ENCODE results near the gene MGAT3.
A peak's percentile ranks its signal among the peaks of the same experiment; 100 is the strongest.
"Not testable (repeated sequence)": the region's sequence is repeated elsewhere in the genome, so short reads cannot be mapped to it uniquely, and the experiment has no call there.

Gene MGAT3

GRCh38 chr22:39494471-39495120 is 37.8 kb downstream of the MGAT3 start:
- DNase-seq: no peak

DNA sequence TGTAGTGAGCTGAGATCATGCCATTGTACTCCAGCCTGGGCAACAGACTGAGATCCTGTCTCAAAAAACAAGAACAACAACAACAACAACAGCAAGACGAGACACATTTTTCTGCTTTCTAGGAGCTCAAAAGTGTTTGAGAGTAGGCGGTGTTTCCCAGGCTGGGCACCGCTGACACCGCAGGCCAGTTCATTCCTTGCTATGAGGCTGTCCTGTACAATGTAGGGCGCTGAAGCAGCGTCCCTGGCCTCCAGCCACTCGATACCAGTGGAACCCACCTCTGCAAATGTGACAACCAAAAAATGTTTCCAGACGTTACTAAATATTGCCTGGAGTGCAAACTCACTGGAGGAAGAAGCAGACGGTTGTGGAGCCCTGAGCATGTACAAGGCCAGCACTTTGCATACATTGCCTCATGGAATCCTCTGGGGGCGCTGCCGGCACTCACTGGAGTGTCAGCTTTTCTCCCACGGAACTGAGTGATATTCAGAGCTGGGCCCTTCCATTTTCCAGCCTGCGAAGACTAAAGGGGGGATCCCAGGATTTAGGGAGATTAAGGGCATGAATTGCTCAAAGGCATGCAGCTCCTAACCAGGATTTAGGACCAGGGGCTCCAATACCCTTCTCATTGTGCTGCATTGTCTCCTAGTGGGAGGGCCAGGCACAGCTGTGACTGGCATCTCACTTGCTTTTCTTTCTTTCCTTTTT is 39.5 kb downstream of the MGAT3 start:
- DNase-seq: peak; percentile 38

DNA sequence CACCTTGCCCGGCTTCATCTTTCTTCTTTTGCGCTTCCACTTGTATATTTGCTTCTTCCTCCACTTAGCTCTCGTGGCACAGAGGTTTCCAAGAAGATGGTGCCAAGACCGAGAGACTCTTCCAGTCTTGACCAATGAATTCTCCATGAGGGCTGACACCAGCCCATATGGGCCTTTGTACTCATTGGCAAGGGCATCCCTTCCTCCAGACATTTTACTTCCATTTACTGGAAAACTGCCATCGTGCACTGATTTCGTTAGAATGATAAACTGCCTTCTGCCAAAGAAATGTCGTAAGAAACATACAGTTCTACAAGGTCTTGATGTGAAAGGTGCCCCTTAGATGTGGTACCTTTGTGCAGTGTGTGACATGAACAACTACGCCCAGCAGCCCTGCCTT is 40.6 kb downstream of the MGAT3 start:
- DNase-seq: no peak

- DNase-seq: no peak
Measured at GRCh38 chr22:39498368-39498767, 41.6 kb downstream of the MGAT3 start.

DNA sequence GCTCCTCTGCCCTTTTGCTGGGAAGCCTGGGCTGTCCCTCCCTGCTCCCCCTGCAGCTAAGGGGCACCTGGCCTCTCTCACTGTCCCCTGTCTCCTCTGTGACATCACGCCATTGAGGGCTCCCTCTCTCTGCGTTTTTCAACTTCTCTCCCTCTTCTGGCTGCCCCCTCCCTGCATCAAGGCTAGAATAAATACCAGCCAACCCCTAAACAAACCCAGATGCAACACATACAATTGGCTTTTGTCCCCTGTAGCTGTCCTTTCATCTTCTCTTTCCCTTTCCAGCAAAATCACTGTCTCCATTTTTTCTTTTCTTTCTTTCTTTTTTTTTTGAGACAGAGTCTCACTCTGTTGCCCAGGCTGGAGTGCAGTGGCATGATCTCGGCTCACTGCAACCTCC is 42.0 kb downstream of the MGAT3 start:
- DNase-seq: no peak

DNA sequence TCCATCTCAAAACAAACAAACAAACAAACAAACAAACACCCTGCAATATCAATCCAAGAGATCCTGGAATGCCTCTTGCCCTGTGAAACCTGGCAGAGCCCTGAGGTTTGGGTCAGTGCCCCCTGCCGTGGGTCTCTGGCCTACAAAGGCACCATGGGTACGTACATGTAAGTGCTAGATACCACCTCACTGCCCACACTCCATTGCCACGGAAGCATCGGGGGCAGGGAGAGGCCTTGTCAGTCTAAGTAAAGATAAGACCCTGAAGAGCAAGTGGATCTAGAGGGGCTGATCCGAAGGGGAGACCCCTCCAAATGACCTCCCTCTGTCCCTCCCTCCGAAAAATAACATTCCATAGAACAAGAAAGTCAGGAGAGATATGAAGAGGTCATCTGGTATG is 43.3 kb downstream of the MGAT3 start:
- DNase-seq: no peak

DNA sequence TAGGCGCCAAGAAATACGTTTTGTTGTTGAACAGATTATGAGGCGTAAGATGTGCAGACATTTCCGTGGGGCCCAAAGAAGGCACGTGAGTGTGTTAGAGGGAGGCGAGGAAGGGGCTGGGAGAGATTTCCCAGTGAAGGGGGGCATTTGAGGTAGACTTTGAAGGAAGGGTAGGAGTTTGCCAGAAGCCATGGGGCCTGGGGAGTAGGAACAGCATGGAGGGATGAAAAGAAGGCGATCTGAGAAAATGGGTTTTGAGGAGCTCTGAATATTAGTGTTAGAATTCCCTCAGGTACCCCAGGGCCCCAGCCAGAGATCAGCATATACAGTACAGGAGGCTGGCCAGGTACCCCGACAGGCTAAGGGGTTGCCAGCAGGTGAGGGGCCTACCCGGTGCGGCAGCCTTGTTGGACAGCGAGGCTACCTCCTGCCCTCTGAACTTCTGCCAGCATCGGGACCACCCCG is 44.9 kb downstream of the MGAT3 start:
- DNase-seq: no peak

DNA sequence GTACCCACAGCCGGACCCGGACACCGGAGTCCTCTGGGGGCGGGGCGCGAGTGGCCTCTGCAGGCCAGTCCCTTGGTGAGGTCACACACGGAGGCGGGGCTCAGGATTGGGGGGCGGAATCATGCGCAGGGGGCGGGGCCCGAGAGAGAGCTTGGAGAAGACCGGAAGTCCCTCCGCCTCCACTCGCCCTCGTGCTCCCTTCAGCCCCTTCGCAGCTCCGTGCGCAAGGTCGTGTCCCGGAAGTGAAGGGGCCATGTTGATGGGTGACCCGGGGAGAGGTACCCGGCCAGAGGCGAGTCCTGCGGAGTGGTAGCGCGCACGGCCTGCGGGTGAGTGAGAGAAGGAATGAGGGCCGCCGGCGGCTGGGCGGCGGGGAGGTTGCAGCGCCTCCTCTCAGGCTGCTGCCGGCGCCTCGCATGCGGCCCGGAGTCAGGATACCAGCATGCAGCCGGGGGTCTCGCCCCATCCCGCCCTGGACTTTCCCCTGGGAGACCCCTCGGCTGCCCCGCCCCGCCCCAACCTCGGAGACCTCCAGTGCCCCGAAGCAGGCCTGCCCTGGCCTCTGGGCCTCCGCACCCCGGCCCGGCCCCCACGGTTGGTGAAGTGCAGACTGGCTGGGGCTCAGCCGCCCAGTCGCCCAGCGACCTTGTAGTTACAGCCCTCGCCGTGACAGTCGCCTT is 45.4 kb downstream of the MGAT3 start, which contains the start of gene MIEF1:
Gene MIEF1, plus strand, starts transcription at position 182 of the 680 bp plus-strand sequence. CDS start 9,005 bp downstream, outside the sequence.
- peak; percentile 84 for DNase-seq

DNA sequence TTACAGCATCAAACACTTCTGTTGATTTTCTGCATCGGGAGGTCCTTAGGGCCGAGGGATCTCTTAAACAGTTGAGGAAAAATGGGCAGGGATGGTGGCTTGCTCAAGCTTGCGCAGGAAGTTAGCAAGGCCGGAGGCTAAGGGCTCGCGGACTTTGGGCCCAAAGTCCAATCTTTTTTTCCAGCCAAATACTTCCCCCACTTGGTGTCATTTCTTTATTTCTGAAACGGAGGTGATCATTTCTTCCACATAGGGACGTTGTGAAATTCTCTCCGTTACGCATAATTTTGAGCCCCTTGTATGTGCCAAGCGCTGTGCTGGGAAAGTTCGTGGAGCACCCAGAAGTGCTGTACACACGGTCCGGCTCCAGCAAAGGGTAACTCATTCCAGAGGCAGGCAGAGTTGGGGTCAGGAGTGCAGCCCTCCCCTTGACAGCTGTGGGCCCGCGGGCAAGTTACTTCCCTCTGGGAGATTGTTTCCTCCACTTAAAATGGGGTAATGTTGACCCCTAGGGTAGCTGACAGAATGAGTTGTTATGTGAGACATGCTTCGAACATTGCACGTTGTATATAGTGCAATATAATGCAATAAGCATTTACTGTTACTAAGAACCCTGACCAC is 46.1 kb downstream of the MGAT3 start:
- no peak for DNase-seq

DNA sequence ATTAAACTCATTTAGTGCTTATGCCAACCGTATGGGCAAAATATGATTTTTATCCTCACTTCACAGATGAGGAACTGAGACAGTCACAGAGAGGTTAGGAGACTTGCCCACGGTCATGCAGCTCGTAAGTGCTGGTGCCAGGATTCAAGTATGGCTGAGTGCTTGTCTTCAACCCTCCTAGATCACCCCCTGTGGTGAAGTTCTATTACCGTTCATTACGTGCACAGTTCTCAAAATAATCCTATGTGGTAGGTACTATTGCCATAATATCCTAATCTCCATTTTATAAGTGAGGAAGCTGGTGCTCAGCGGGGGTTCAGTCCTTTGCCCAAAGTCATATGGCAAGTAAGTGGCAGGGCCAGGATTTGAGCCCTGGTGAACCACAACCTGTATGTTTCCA is 46.8 kb downstream of the MGAT3 start:
- DNase-seq: no peak

DNA sequence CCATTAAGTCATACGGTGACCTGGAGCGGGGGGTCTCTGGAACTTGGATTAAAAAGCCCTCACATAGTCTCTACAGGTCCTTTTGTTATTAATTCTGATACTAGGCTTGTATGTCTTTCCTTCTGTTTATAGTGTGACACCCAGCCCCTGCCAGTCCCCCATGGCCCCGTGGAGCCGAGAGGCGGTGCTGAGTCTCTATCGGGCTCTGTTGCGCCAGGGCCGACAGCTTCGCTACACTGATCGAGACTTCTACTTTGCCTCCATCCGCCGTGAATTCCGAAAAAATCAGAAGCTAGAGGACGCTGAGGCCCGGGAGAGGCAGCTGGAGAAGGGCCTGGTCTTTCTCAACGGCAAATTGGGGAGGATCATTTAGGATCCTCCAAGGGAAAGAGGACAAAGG is 47.3 kb downstream of the MGAT3 start:
- DNase-seq: no peak

- DNase-seq: not testable (repeated sequence)
Measured at GRCh38 chr22:39507021-39507420, 50.2 kb downstream of the MGAT3 start.

DNA sequence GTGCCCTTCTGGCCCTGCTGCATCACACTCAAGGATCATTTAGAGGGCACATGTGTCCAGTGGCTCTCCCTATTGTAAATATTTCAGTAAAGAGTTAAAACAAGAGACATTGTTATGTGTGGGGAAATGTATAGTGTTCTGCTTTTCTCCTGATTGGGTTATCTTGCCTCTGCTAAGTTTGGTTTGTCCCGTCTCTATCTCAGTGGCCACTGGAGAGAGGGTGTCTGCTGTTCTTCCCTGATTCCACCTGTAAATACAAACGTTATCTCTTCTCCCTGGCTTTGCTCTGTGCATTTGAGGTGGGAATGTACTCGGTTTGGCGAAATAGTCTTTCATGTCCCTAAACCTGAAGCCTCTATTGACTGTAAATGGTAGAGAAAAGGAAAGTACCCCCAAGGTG is 51.6 kb downstream of the MGAT3 start:
- no peak for DNase-seq

DNA sequence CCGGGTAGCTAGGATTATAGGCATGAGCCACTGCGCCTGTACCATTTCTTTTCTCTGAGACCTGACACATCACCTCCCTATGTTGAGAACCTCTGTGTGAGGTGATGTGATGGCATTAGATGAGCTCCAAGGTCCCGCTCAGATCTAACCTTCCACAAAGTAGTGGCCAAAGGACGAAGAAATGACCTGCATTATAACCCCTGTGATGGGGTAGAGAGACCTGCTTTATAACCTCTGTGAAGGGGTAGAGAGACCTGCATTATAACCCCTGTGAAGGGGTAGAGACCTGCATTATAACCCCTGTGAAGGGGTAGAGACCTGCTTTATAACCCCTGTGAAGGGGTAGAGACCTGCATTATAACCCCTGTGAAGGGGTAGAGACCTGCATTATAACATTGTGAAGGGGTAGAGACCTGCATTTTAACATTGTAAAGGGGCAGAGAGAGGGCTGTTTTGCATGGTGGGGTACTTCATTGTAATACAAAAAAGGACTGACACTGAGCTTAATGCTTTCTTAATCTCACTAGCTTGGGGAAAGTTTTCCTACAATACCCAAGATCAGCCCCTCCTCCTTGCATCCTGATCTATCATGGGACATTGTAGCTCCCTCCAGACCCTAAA is 53.8 kb downstream of the MGAT3 start:
- no peak for DNase-seq

DNA sequence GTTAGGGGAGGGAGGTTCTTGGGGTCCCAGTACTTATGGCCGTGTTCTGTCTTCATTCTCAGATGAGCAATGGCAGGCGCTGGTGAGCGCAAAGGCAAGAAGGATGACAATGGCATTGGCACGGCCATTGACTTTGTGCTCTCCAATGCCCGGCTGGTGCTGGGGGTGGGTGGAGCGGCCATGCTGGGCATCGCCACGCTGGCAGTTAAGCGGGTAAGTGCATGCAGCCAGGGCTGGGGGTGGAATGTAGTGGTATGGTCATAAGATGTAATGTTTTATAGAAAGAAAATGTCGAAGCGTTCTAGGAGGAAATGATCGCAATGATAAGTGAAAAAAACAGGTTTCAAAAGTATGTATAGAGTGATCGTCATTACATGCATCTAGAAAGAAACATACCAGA is 54.4 kb downstream of the MGAT3 start:
- DNase-seq: no peak

GRCh38 chr22:39512026-39512425 is 55.2 kb downstream of the MGAT3 start:
- DNase-seq: no peak

DNA sequence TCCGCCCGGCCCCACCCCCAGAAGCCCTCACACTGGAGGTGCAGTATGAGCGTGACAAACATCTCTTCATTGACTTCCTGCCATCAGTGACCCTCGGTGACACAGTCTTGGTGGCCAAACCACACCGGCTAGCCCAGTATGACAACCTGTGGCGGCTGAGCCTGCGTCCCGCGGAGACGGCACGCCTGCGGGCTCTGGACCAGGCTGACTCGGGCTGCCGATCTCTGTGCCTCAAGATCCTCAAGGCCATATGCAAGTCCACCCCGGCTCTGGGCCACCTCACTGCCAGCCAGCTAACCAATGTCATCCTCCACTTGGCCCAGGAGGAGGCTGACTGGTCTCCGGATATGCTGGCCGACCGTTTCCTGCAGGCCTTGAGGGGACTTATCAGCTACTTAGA is 57.0 kb downstream of the MGAT3 start:
- no peak for DNase-seq

- DNase-seq: peak; percentile 22
Measured at GRCh38 chr22:39514373-39514973, 57.7 kb downstream of the MGAT3 start.

GRCh38 chr22:39515266-39516050 is 58.6 kb downstream of the MGAT3 start:
- peak; percentile 41 for DNase-seq

DNA sequence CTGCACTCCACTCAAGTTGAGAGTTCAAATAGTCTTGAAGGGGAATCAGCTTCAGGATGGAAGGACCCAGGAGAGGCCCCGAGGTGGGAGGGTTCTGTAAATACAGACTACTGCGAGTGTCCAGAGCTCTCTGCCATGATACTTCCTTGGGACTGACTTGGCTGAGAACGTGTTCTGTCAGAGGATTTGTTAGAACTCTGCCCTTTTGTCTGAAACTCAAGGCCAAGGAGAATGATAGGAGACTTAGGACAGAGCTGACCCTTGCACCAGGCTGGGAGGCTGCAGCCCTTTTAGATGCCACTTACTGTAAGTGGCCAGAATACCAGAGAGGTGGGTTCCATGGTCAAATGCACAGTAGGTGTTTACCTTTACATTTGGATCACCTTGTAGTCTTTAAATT is 60.7 kb downstream of the MGAT3 start:
- DNase-seq: no peak

DNA sequence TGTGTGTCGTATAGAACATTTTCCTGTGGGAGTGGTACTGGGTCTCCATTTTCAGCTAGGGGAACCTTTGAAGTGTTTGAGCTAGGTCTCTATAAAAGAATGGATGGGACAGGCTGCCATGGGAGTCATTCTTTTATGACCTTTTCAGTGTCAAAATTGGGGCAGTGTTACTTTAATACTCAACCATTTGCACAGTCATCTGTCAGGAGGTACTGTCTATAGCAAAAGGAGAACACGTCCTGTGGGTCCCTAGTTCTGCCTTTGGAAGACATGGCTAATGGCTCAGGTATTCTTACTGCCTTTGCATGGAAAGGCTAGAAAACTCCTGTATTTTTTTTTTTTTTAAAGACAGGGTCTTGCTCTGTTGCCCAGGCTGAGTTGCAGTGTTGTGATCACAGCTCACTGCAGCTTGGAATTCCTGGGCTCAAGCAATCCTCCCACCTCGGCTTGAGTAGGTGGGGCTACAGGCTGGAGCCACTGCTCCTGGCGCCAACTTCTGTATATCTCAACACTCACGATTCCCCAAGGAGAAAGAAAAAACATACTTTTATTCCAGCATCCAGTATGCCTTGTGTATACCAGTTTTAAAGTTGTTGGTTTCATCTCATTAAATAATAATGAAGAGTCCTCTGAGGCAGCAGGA is 61.5 kb downstream of the MGAT3 start:
- DNase-seq: peak; percentile 21

Measured in kidney glomerular epithelial cell (primary cell).